ENCODE data around the gene LAMA2. TPM values are rescaled to one million over a fixed set of nuclear protein-coding genes. Genes with fewer than 3 reads are reported as not detected.

LAMA2 gene
- total RNA-seq, 1 experiment from 2014 or later = 0.28 TPM

- H3K9me3 ChIP-seq (ENCODE audit: control insufficient read depth, insufficient read depth, low read depth, low read length) = no peaks in the 10 kb centered on the region
- in situ Hi-C loops (cut with HindIII; ENCODE audit: low pct_unique_long_range_greater_than_20kb, low sequenced_read_pairs) (no loop called here), intact Hi-C loops (cut with micrococcal nuclease; ENCODE audit: unreplicated experiment) (no loop called here)
- POLR2A ChIA-PET = no interaction called here
- no peak for TF ChIP-seq SIN3A (IDR thresholded peaks at IDR 0.05; ENCODE audit: borderline replicate concordance, insufficient read depth, low read depth, low read length)
- TF ChIP-seq REST (IDR thresholded peaks at IDR 0.05; ENCODE audit: insufficient read depth in 1 of 2, low read depth in 2 of 2, low read length in 1 of 2) = no peak
- no peak for TF ChIP-seq POLR2AphosphoS5 (IDR thresholded peaks at IDR 0.05; ENCODE audit: low read depth, low read length)
- TF ChIP-seq TCF7L2 (IDR thresholded peaks at IDR 0.05; ENCODE audit: low read depth, low read length) = no peak
- TF ChIP-seq CTCF (IDR thresholded peaks at IDR 0.05) = no peak
- no peak overlapping the region for H3K4me3 ChIP-seq (ENCODE audit: low read depth in 2 of 2, low read length in 2 of 2)
- no peaks in the 10 kb centered on the region for H3K27me3 ChIP-seq (ENCODE audit: control insufficient read depth, insufficient read depth, low read length)
- H3K4me1 ChIP-seq (ENCODE audit: control insufficient read depth, insufficient read depth, low read length) = no peaks in the 10 kb centered on the region
- ATAC-seq (no peak), DNase-seq (ENCODE audit: low read depth, low spot score) (no peak)
- no peak overlapping the region for H3K27ac ChIP-seq (ENCODE audit: low read length)
- no TSS peak for BruUV-seq (replicated peaks)
- no peaks in the 10 kb centered on the region for H3K36me3 ChIP-seq (ENCODE audit: control insufficient read depth, insufficient read depth, low read length)
- CTCF ChIA-PET = no interaction called here
Observed at GRCh38 chr6:128883906-128884305, 968 bp downstream of the LAMA2 start.

- POLR2A ChIA-PET = no interaction called here
Observed at GRCh38 chr6:128885381-128885780, 2.4 kb downstream of the LAMA2 start.

More at GRCh38 chr6:128885381-128885780, 2.4 kb downstream of the LAMA2 start:
- no peak for DNase-seq (ENCODE audit: low read depth, low spot score)
- no peaks in the 10 kb centered on the region for H3K9me3 ChIP-seq (ENCODE audit: control insufficient read depth, insufficient read depth, low read depth, low read length)
- H3K36me3 ChIP-seq (ENCODE audit: control insufficient read depth, insufficient read depth, low read length) = no peaks in the 10 kb centered on the region
- ATAC-seq = no peak
- no peak overlapping the region for H3K27ac ChIP-seq (ENCODE audit: low read length)
- H3K4me1 ChIP-seq (ENCODE audit: control insufficient read depth, insufficient read depth, low read length) = no peaks in the 10 kb centered on the region
- in situ Hi-C loops (cut with HindIII; ENCODE audit: low pct_unique_long_range_greater_than_20kb, low sequenced_read_pairs) = no loop called here
- CTCF ChIA-PET = no interaction called here
- H3K27me3 ChIP-seq (ENCODE audit: control insufficient read depth, insufficient read depth, low read length) = no peaks in the 10 kb centered on the region
- BruUV-seq (replicated peaks) = no TSS peak
- intact Hi-C loops (cut with micrococcal nuclease; ENCODE audit: unreplicated experiment) = no loop called here
- TF ChIP-seq TCF7L2 (IDR thresholded peaks at IDR 0.05; ENCODE audit: low read depth, low read length) (no peak), SIN3A (IDR thresholded peaks at IDR 0.05; ENCODE audit: borderline replicate concordance, insufficient read depth, low read depth, low read length) (no peak), POLR2AphosphoS5 (IDR thresholded peaks at IDR 0.05; ENCODE audit: low read depth, low read length) (no peak), CTCF (IDR thresholded peaks at IDR 0.05) (no peak), REST (IDR thresholded peaks at IDR 0.05; ENCODE audit: insufficient read depth in 1 of 2, low read depth in 2 of 2, low read length in 1 of 2) (no peak)
- H3K4me3 ChIP-seq (ENCODE audit: low read depth in 2 of 2, low read length in 2 of 2) = no peak overlapping the region
